ENCODE results near the gene SPOCK3. TPM values are rescaled to one million over a fixed set of nuclear protein-coding genes. Genes with fewer than 3 reads are reported as not detected.

Gene SPOCK3
- total and polyA plus RNA-seq, 2 experiments from 2014 or later = 1.6 to 4.1 TPM

GRCh38 chr4:167144605-167145004 is 89.7 kb downstream of the SPOCK3 start:
- Mint-ChIP-seq H3K4me3 (no peak overlapping the region), H3K36me3 (ENCODE audit: low read depth) (no peaks in the 10 kb centered on the region), H3K4me1 (no peaks in the 10 kb centered on the region), H3K27ac (no peak overlapping the region), H3K27me3 (ENCODE audit: insufficient read depth, low read depth, poor library complexity) (no peaks in the 10 kb centered on the region), H3K9me3 (no peaks in the 10 kb centered on the region)
- H3K4me3 ChIP-seq = no peak overlapping the region
- no peaks in the 10 kb centered on the region for H3F3A ChIP-seq (replicated peaks; ENCODE audit: low read depth)
- no peak overlapping the region for H3K27ac ChIP-seq (ENCODE audit: low read depth)
- no peaks in the 10 kb centered on the region for H3K79me2 ChIP-seq (replicated peaks; ENCODE audit: insufficient read depth)
- DNase-seq (ENCODE audit: low spot score) (no peak), ATAC-seq (no peak)
- H4K20me1 ChIP-seq (replicated peaks; ENCODE audit: insufficient read depth) = no peaks in the 10 kb centered on the region
- no peaks in the 10 kb centered on the region for H3K4me1 ChIP-seq (ENCODE audit: insufficient read depth)
- no peak overlapping the region for H2AFZ ChIP-seq
- H3K27me3 ChIP-seq (ENCODE audit: insufficient read depth) = no peaks in the 10 kb centered on the region
- no peak overlapping the region for H3K4me2 ChIP-seq
- TF ChIP-seq ZNF114 (CRISPR knock-in tag; IDR thresholded peaks at IDR 0.05) (no peak), REST (IDR thresholded peaks at IDR 0.05; ENCODE audit: unreplicated experiment) (no peak), NANOG (IDR thresholded peaks at IDR 0.05; ENCODE audit: borderline replicate concordance) (no peak), EZH2 (IDR thresholded peaks at IDR 0.05; ENCODE audit: low read depth, unreplicated experiment) (no peak), ZNF462 (CRISPR knock-in tag; IDR thresholded peaks at IDR 0.05) (no peak)
- H3K36me3 ChIP-seq (ENCODE audit: insufficient read depth) = no peaks in the 10 kb centered on the region
- H3K9me2 ChIP-seq (ENCODE audit: insufficient read depth) = no peaks in the 10 kb centered on the region

Data from GM23338 (cell line).